ENCODE data around the gene HSPG2.
"Not testable (repeated sequence)": the region's sequence is repeated elsewhere in the genome, so short reads cannot be mapped to it uniquely, and the experiment has no call there.

Gene HSPG2

DNA sequence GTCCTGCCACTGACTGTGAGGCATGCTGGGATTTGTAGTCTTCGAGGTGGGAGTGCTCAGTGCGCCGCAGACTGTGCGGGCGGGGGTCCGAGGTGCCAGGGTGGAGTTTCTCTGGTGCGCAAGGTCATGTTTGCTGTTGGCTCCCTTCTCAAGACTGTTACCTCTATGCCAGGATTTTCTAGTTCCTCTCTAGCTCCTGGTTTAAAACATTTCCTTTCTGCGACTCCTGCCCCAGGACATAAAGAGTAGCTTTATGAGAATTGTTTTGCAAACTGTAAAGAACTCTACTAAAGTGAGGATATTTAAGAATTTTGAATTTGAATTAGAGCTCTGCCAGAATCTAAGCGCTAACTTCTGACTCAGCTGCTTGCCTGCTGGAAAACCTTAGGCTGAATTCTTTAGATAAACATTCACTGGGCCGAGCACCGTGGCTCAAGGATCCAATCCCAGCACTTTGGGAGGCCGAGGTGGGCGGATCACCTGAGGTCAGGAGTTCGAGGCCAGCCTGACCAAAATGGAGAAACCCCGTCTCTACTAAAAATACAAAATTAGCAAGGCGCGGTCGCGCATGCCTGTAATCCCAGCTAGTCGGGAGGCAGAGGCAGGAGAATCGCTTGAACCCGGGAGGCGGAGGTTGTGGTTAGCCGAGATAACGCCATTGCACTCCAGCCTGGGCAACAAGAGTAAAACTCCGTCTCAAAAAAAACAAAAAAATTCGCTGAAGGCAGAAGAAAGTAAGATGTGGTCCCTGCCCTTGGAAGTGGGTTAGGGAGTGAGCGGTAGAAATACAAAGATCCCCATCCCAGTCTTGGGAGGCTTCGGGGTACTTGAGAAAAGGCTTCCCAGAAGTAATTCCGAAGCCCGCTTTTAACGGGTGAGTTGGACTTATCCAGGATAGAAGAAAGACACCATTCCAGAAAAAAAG, 153.2 kb downstream of the HSPG2 start:
- no peak for FAIRE-seq
- TF ChIP-seq TAF1 (IDR thresholded peaks at IDR 0.05; ENCODE audit: borderline replicate concordance, low read depth, low read length), result no peak
- no peak for DNase-seq (ENCODE audit: insufficient read length)

DNA sequence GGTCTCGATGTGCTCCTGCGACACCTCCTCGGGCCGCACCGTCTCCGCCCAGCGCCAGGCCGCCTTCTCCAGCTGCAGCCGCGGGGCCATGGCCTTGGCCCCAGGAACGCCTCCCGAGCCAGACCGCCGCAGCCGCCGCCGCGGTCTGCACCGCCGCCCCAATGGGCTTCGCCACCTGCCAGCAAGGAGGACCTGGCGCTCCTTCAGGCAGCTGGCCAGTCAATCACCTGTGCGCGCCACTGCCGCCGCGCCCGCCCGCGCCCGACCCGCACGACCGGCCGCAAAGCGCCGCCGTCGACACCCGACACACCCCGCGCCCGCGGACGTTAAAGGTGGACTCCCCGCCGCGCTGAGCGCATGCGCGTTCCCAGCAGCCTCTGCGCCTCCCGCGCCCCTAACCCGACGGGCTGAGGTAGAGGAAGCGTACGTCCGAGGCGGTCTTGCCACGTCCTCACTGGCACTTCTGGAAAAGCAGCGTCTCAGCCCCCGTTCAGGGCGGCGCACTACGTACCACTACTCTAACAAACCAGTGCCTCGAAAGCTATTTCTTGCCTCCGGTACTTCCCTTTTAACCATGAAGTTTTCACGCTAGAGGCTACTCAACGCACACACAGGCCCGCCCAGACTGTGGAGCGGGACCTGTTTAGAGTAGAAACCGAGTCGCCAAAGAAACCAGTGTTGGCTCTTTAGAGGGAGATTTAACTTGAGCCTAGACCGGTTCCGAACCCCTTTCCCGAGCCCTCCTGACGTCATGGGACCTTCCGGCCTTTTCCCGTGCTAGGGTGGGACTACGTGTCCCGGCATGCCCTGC, 154.0 kb downstream of the HSPG2 start, which contains the start of gene USP48:
Gene USP48, minus strand, starts transcription at position 282 of the 811 bp plus-strand sequence. Its CDS starts 192 bp downstream, at position 90.
- DNase-seq (ENCODE audit: insufficient read length) (peak; percentile 81), FAIRE-seq (peak; percentile 98)
- TF ChIP-seq POLR2AphosphoS5 (IDR thresholded peaks at IDR 0.05; ENCODE audit: low read depth, low read length) (peak; percentile 99), TAF1 (IDR thresholded peaks at IDR 0.05; ENCODE audit: borderline replicate concordance, low read depth, low read length) (peak; percentile 89; the same call in 1 of the 2 replicates), POLR2A (IDR thresholded peaks at IDR 0.05; ENCODE audit: low read depth, low read length) (peak; percentile 99)

DNA sequence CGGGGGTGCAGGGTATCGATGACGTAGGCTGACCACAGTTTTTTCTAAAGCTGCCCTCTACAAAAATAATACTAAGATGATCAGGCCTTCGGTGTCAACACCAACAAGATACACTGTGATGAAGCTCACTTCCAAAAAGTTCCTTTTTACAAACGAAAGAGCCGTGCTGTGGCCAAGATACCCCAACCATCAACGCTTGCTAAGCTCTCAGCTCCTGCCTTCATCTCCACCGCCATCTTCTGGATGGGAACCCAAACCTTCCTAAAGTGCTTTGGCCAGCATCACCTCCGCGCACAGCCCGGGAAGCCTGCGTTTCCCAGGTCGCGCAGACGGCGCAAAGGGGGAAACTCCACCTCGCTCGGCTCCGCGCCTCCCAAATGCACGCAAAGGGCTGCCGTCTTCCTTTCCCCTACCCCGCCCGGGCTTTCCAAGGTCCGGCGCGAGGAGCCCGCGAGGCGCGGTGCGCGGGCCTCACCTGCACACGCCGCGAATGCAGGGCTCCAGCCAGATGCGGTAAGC, 154.7 kb downstream of the HSPG2 start:
- no peak for DNase-seq (ENCODE audit: insufficient read length)
- 0 out of 2 replicates have a peak, but pooled peaks have one; percentile 10 for TF ChIP-seq POLR2AphosphoS5 (IDR thresholded peaks at IDR 0.05; ENCODE audit: low read depth, low read length)
- TF ChIP-seq TAF1 (IDR thresholded peaks at IDR 0.05; ENCODE audit: borderline replicate concordance, low read depth, low read length), result no peak
- no peak for TF ChIP-seq POLR2A (IDR thresholded peaks at IDR 0.05; ENCODE audit: low read depth, low read length)
- FAIRE-seq, result peak; percentile 69

DNA sequence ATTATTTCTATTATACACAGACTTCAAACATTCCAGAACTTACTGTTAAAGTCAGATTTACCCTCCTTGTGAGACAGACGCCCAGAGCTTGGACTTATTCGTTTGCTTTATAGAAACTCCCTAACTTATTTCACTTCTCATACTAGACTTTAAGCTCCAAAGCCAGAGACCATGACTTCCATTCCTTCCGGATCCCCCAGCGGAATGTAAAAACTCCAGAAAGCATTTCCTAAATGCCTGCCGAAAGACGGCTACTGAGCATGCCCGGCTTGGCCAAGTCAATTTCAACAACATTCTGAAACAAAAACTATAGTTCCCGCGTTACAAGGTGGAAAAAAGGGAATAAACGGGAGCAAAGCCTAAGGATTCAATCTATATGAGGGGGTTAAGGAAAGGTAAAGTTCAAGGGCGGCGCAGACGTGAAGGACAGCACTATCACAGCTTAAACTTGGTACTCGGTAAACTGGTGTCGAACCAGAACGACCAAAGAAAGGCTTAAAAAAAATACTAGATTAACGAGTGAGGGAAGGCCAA, 155.2 kb downstream of the HSPG2 start:
- DNase-seq (ENCODE audit: insufficient read length) (no peak), FAIRE-seq (no peak)
- 0 out of 2 replicates have a peak, but pooled peaks have one; percentile 30 for TF ChIP-seq POLR2A (IDR thresholded peaks at IDR 0.05; ENCODE audit: low read depth, low read length)
- TF ChIP-seq TAF1 (IDR thresholded peaks at IDR 0.05; ENCODE audit: borderline replicate concordance, low read depth, low read length), result 0 out of 2 replicates have a peak, but pooled peaks have one; percentile 24
- TF ChIP-seq POLR2AphosphoS5 (IDR thresholded peaks at IDR 0.05; ENCODE audit: low read depth, low read length), result peak; percentile 34; the same call in 1 of the 2 replicates

DNA sequence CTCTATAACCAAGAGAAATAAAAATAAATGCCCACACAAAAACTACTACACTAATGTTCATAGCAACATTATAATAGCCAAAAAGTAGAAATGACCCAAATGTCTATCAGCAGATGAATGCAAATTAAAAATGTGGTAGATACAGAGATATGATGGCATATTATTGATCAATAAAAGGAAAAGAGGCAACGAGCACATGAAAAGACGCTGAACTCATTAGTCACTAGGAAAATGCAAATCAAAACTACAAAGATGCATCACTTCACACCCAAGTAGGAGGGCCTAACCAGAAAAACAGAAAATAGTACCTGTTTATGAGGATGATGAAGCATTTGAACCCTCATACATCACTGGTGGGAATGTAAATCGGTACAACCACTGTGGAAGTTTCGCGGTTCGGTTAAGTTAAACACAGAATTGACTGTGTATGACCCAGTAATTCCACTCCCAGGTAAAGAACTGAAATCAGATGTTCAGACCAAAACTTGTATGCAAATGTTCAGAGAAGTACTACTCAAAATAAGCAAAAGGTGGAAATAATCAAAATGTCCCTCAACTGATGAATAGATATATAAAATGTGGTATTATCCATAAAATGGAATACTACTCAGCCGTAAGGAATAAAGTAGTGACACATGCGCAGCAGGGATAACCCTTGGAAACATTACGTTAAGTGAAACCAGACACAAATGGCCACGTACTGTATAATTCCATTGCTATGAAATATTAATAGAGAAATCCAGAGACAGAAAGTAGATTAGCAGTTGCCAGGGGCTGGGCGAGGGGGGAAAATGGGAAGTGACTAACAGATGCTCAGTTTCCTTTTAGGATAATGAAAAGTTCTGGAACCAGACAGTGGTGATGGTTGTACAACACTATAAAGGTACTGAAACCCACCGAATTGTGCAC, 157.2 kb downstream of the HSPG2 start:
- DNase-seq (ENCODE audit: insufficient read length), result no peak
- TF ChIP-seq TAF1 (IDR thresholded peaks at IDR 0.05; ENCODE audit: borderline replicate concordance, low read depth, low read length) (no peak), POLR2A (IDR thresholded peaks at IDR 0.05; ENCODE audit: low read depth, low read length) (no peak), POLR2AphosphoS5 (IDR thresholded peaks at IDR 0.05; ENCODE audit: low read depth, low read length) (0 out of 2 replicates have a peak, but pooled peaks have one; percentile 32)
- FAIRE-seq, result peak; percentile 14

DNA sequence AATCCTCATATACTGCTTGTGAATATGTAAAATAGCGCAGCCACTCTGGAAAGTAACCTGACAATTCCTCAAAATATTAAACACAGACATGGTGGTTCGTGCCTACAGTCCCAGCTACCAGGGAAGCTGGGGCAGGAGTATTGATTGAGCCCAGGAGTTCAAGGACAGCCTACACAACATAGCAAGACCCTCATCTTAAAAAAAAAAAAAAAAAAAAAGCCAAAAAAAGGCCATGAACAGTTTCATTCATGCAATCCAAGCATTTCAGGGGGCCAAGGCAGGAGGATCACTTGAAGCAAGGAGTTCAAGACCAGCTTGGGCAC, 158.7 kb downstream of the HSPG2 start:
- no peak for FAIRE-seq

DNA sequence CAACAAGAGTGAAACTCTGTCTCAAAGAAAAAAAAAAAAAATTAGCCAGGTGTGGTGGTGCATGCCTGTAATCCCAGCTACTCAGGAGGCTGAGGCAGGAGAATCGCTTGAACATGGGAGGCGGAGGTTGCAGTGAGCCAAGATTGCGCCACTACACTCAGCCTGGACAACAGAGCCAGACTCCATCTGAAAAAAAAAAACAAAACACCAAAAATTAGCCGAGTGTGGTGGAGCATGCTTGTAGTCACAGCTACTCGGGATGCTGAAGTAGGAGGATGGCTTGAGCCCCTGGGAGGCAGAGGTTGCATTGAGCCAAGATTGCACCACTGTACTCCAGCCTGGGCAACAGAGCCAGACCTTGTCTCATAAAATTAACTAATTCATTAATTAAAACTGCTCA, 160.2 kb downstream of the HSPG2 start:
- not testable (repeated sequence) for DNase-seq (ENCODE audit: insufficient read length); FAIRE-seq

More for the DNA sequence above, 158.7 kb downstream of the HSPG2 start:
- TF ChIP-seq POLR2AphosphoS5 (IDR thresholded peaks at IDR 0.05; ENCODE audit: low read depth, low read length) (no peak), TAF1 (IDR thresholded peaks at IDR 0.05; ENCODE audit: borderline replicate concordance, low read depth, low read length) (no peak), POLR2A (IDR thresholded peaks at IDR 0.05; ENCODE audit: low read depth, low read length) (no peak)
- no peak for DNase-seq (ENCODE audit: insufficient read length)

DNA sequence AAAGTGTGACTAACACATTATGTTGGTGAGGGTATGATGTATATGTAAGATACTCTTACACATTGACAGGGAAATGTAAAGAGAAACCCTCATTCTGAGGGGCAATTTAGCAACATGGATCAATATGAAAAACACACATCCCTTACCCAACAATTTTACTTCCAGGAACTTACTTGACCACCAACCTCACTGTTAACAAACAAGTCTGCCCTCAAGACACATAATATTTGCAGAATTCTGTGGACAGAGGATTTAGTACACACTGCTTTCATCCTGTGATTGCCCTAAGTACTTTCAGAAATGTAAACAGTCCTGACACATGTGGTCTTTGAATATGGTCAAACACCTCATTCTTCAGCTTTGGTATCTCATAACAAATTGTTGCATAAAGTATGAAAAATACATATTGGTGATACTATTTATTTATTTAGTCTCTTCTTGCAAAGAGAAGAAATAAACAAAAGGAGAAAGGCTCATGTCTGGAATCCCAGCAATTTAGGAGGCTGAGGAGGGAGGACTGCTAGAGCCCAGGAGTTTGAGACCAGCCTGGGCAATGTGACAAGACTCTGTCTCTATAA, 161.0 kb downstream of the HSPG2 start:
- DNase-seq (ENCODE audit: insufficient read length) (no peak), FAIRE-seq (no peak)
- TF ChIP-seq POLR2AphosphoS5 (IDR thresholded peaks at IDR 0.05; ENCODE audit: low read depth, low read length) (no peak), POLR2A (IDR thresholded peaks at IDR 0.05; ENCODE audit: low read depth, low read length) (no peak), TAF1 (IDR thresholded peaks at IDR 0.05; ENCODE audit: borderline replicate concordance, low read depth, low read length) (no peak)

DNA sequence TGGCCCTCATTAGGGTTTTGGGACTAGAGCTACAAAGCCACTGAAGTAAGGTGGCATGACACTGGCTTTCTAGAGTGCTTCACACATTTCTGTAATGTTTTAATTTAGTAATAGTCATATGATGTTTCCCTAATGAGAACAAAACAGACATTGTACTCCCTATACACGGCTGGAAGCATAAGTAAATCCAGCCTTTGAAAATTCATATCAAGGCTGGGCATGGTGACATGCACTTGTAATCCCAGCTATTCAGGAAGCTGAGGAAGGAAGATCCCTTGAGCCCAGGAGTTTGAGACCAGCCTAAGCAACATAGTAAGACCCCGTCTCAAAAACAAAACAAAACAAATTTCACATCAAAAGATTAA, 161.6 kb downstream of the HSPG2 start:
- no peak for TF ChIP-seq TAF1 (IDR thresholded peaks at IDR 0.05; ENCODE audit: borderline replicate concordance, low read depth, low read length)
- no peak for TF ChIP-seq POLR2A (IDR thresholded peaks at IDR 0.05; ENCODE audit: low read depth, low read length)
- no peak for TF ChIP-seq POLR2AphosphoS5 (IDR thresholded peaks at IDR 0.05; ENCODE audit: low read depth, low read length)
- DNase-seq (ENCODE audit: insufficient read length) (no peak), FAIRE-seq (no peak)

DNA sequence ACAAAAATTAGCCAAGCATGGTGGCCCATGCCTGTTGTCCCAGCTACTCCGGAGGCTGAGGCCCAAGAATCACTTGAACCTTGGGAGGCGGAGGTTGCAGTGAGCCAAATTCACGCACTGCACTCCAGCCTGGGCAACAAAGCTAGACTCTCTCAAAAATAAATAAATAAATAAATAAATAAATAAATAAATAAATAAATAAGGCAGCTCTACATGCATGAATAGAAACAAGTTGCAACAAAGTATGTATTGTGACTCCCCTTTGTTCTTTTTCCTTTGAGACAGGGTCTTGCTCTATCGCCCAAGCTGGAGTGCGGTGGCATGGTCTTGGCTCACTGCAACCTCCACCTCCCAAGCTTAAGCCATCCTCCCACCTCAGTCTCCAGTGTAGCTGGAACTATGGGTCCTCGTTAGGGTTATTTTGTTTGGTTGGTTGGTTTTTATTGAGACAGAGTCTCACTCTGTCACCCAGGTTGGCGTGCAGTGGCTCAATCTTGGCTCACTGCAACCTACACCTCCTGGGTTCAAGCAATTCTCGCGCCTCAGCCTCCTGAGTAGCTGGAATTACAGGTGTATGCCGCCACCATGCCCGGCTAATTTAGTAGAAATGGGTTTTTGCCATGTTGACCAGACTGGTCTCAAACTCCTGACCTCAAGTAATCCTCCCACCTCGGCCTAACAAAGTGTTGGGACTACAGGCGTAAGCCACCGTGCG, 162.1 kb downstream of the HSPG2 start:
- no peak for FAIRE-seq
- no peak for TF ChIP-seq POLR2A (IDR thresholded peaks at IDR 0.05; ENCODE audit: low read depth, low read length)
- TF ChIP-seq POLR2AphosphoS5 (IDR thresholded peaks at IDR 0.05; ENCODE audit: low read depth, low read length), result no peak
- no peak for TF ChIP-seq TAF1 (IDR thresholded peaks at IDR 0.05; ENCODE audit: borderline replicate concordance, low read depth, low read length)
- no peak for DNase-seq (ENCODE audit: insufficient read length)
